GM06990 (cell line): ENCODE results near the gene SCARF1.
"Not testable (repeated sequence)": the region's sequence is repeated elsewhere in the genome, so short reads cannot be mapped to it uniquely, and the experiment has no call there.

Source experiments
- DNase-seq: peaks from one replicate; pipeline ENCODE4 v3.0.0-alpha.2; 2011; ENCODE audit not compliant: insufficient read length; ENCODE audit errors: extremely low read depth
- H3K27me3 ChIP-seq: replicated peaks from 2 replicates; pipeline ENCODE4 v1.6.0; 2011; ENCODE audit warnings: low read length; ENCODE audit not compliant: control insufficient read depth, insufficient read depth
- H3K36me3 ChIP-seq: 2 replicates; pipeline ENCODE4 v1.5.1; 2011; ENCODE audit warnings: low read length; ENCODE audit not compliant: control insufficient read depth, insufficient read depth
- H3K4me3 ChIP-seq: replicated peaks from 2 replicates; pipeline ENCODE4 v1.5.1; 2011; ENCODE audit warnings: low read depth, mild to moderate bottlenecking, control low read depth, low read length
- CTCF ChIP-seq: IDR thresholded peaks from 2 replicates; pipeline ENCODE4 v1.5.1; 2011; ENCODE audit warnings: low read length, control low read depth, mild to moderate bottlenecking, inconsistent platforms; ENCODE audit not compliant: insufficient read depth, poor library complexity, severe bottlenecking

SCARF1 gene

GRCh38 chr17:1684378-1685189, 39.1 kb upstream of the SCARF1 start, which contains the start of gene PRPF8:
TSS of gene PRPF8 (minus strand) at chr17:1684867. CDS start at chr17:1684571, 296 bp downstream.
- no peak for TF ChIP-seq CTCF
- peak; percentile 95 for DNase-seq
- H3K36me3 ChIP-seq, result peaks cover 22% of the 10 kb centered on the region
- peak within 1 kb of the TSS; percentile 81 for H3K4me3 ChIP-seq
- H3K27me3 ChIP-seq, result no peaks in the 10 kb centered on the region

GRCh38 chr17:1683459-1683858, 37.9 kb upstream of the SCARF1 start:
- TF ChIP-seq CTCF, result no peak
- H3K36me3 ChIP-seq, result peaks cover 33% of the 10 kb centered on the region
- H3K4me3 ChIP-seq, result peak overlapping the region; percentile 81
- H3K27me3 ChIP-seq, result no peaks in the 10 kb centered on the region
- DNase-seq, result no peak

- Histone ChIP-seq H3K4me3 (no peak overlapping the region), H3K36me3 (peaks cover 57% of the 10 kb centered on the region), H3K27me3 (no peaks in the 10 kb centered on the region)
- TF ChIP-seq CTCF, result no peak
- no peak for DNase-seq
These were observed 30.9 kb upstream of the SCARF1 start for GRCh38 chr17:1676401-1676800.

- Histone ChIP-seq H3K36me3 (peaks cover 44% of the 10 kb centered on the region), H3K27me3 (no peaks in the 10 kb centered on the region), H3K4me3 (no peak overlapping the region)
- no peak for DNase-seq
- TF ChIP-seq CTCF, result no peak
These were observed 27.7 kb upstream of the SCARF1 start for GRCh38 chr17:1673041-1673785.

GRCh38 chr17:1663934-1664333, 18.4 kb upstream of the SCARF1 start:
- DNase-seq, H3K27me3 ChIP-seq, H3K4me3 ChIP-seq: not testable (repeated sequence)
- peaks cover 32% of the 10 kb centered on the region for H3K36me3 ChIP-seq

- Histone ChIP-seq H3K27me3 (no peaks in the 10 kb centered on the region), H3K4me3 (no peak overlapping the region), H3K36me3 (peaks cover 39% of the 10 kb centered on the region)
- DNase-seq, result no peak
- TF ChIP-seq CTCF, result no peak
These were observed 15.5 kb upstream of the SCARF1 start for GRCh38 chr17:1661045-1661444.
